Measurements from ENCODE around the gene REV1. TPM values are rescaled to one million over a fixed set of nuclear protein-coding genes. Genes with fewer than 3 reads are reported as not detected.
"Not testable (repeated sequence)": the region's sequence is repeated elsewhere in the genome, so short reads cannot be mapped to it uniquely, and the experiment has no call there.

Gene REV1
- total RNA-seq, 1 experiment from 2014 or later: 38.7 TPM

- H3K4me3 Mint-ChIP-seq: no peak overlapping the region
- peaks cover 80% of the 10 kb centered on the region for H3K36me3 Mint-ChIP-seq
- DNase-seq (ENCODE audit: low spot score) (no peak), ATAC-seq (no peak)
- H3K4me1 Mint-ChIP-seq: no peaks in the 10 kb centered on the region
- H3K9me3 Mint-ChIP-seq: peaks cover 15% of the 10 kb centered on the region
- ChIA-PET CTCF (no interaction called here), POLR2A (no interaction called here)
- no peaks in the 10 kb centered on the region for H3K27me3 Mint-ChIP-seq (ENCODE audit: low read depth)
- H3K27ac Mint-ChIP-seq: no peak overlapping the region
- TF ChIP-seq FOXJ3 (CRISPR knock-in tag; IDR thresholded peaks at IDR 0.05; ENCODE audit: borderline replicate concordance) (no peak), NFYB (CRISPR knock-in tag; conservative IDR thresholded peaks at IDR 0.05; ENCODE audit: low read depth) (no peak), OVOL2 (CRISPR knock-in tag; IDR thresholded peaks at IDR 0.05; ENCODE audit: borderline replicate concordance) (no peak), MLX (CRISPR knock-in tag; IDR thresholded peaks at IDR 0.05) (no peak), KAT7 (CRISPR knock-in tag; IDR thresholded peaks at IDR 0.05; ENCODE audit: borderline replicate concordance) (no peak)
Measured at GRCh38 chr2:99374747-99375146, 115.1 kb downstream of the REV1 start.

GRCh38 chr2:99373144-99373543 is 116.7 kb downstream of the REV1 start:
- H3K27ac Mint-ChIP-seq: no peak overlapping the region
- DNase-seq (ENCODE audit: low spot score): no peak
- POLR2A ChIA-PET: no interaction called here

GRCh38 chr2:99368854-99369253 is 121.0 kb downstream of the REV1 start:
- DNase-seq (ENCODE audit: low spot score); ATAC-seq; H3K27ac Mint-ChIP-seq; H3K27me3 Mint-ChIP-seq (ENCODE audit: low read depth); CTCF ChIA-PET; POLR2A ChIA-PET; H3K4me3 Mint-ChIP-seq; H3K4me1 Mint-ChIP-seq; H3K9me3 Mint-ChIP-seq: not testable (repeated sequence)
- H3K36me3 Mint-ChIP-seq: peaks cover 82% of the 10 kb centered on the region

More at GRCh38 chr2:99373144-99373543, 116.7 kb downstream of the REV1 start:
- Mint-ChIP-seq H3K9me3 (peaks cover 15% of the 10 kb centered on the region), H3K4me1 (no peaks in the 10 kb centered on the region), H3K4me3 (no peak overlapping the region), H3K36me3 (peaks cover 81% of the 10 kb centered on the region), H3K27me3 (ENCODE audit: low read depth) (no peaks in the 10 kb centered on the region)
- CTCF ChIA-PET: no interaction called here
- no peak for TF ChIP-seq NR2C2 (CRISPR knock-in tag; IDR thresholded peaks at IDR 0.05)
- ATAC-seq: no peak

- DNase-seq (ENCODE audit: low spot score) (no peak), ATAC-seq (no peak)
- CTCF ChIA-PET: interaction anchor here (1.4 kb wide), 1 partner anchor 29 kb away, joined by 4 read pairs; the partner anchor contains the start of gene EIF5B
- no peaks in the 10 kb centered on the region for H3K9me3 Mint-ChIP-seq
- H3K36me3 Mint-ChIP-seq: peaks cover 76% of the 10 kb centered on the region
- H3K4me1 Mint-ChIP-seq: no peaks in the 10 kb centered on the region
- H3K27me3 Mint-ChIP-seq (ENCODE audit: low read depth): no peaks in the 10 kb centered on the region
- H3K4me3 Mint-ChIP-seq: no peak overlapping the region
- POLR2A ChIA-PET: no interaction called here
- no peak overlapping the region for H3K27ac Mint-ChIP-seq
- TF ChIP-seq ZNF232 (CRISPR knock-in tag; IDR thresholded peaks at IDR 0.05) (no peak), IRF1 (CRISPR knock-in tag; IDR thresholded peaks at IDR 0.05) (no peak), ATF2 (CRISPR knock-in tag; IDR thresholded peaks at IDR 0.05; ENCODE audit: borderline replicate concordance, low read depth) (no peak), ZNF671 (CRISPR knock-in tag; IDR thresholded peaks at IDR 0.05) (no peak), ZNF281 (CRISPR knock-in tag; IDR thresholded peaks at IDR 0.05) (no peak), ZNF263 (CRISPR knock-in tag; IDR thresholded peaks at IDR 0.05; ENCODE audit: low read depth) (no peak), MAX (CRISPR knock-in tag; IDR thresholded peaks at IDR 0.05) (no peak)
Measured at GRCh38 chr2:99365661-99366060, 124.2 kb downstream of the REV1 start.

All from WTC11 (cell line).